ENCODE results near the gene NKX1-2.

The NKX1-2 gene

DNA sequence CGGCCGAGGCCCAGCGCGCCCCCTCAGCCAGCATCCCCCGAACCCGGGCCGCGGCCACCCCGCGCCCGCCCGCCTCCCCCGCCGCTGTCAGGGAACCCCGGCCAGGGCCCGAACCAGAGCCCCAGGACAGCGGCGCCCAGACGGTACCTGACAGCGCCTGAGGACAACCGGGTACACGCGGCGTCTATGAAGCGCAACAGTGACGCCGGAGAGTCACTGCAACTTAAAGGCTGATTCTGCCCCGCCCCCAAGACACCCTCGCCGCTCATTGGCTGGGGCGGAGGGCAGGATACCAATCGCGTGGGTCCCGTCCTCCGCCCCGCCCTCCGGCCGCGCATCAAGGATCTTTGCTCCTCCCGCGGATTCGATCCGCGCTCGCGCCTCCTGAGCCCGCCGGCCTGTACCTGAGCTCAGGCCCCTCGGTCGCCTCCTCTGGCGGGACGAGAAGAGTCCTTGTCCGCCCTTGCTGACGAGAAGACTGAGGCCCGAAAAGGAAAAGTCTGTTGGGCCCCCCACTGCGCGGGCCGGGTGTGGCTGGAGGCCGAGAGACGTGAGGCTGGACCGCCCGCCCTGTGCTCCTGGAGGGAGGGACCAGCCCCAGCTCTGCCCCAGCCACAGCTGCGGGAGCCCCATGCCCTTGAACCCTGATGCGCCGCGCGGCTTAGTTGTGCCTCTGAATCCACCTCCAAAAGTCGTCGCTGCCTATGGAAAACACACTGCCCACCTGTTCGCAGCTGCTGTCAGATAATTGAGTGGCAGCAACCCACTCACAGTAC is 30.9 kb downstream of the NKX1-2 start, which contains the start of gene OAT:
Gene OAT, minus strand, starts transcription at position 198 of the 776 bp plus-strand sequence. CDS start 6,752 bp downstream, outside the sequence.
- H3K4me3 ChIP-seq (replicated peaks; ENCODE audit: low read depth, low read length) = peak within 1 kb of the TSS; percentile 64
- TF ChIP-seq CTCF (IDR thresholded peaks at IDR 0.05; ENCODE audit: low read depth, low read length, missing control alignments) = peak; percentile 7
- DNase-seq (ENCODE audit: extremely low read depth, low read depth) = peak; percentile 73

DNA sequence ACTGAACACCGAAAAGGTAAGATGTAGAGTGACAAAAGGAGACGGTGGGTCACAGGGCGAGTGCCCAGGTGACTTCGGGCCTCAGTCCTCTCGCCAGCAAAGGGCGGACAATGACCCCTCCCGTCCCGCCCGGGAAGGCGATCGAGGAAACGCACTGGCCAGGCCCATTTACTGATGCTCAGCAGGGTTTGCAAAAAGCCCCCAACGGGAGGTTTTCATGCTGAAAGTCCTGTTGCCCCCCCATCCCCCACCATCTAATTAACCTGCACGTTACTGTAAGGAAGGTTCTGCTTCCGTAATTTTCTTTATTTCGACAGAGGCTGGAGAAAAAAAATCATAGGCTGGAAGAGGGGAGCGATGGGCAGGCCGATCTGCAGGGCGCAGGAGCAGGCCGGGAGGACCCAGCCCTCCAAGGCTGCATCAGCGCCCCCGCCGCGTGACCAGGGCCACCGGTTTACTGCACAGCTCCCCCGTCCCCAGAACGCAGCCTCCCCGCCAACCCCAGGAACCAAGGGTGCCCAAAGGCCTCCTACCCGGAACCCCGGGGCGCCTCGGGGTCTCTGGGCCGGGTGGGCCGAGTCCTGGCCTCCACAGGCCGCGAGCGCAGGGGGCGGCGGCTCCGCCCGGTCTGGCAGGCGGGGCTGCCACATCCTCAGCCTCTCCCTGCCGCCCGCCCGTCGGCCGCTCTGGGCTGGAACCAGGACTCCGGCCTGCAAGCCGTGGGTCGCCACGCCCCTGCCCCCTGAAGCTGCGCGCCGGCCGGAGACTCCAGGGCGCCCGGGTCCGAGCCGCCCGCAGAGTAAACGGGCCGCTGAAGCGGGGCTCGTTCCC is 31.7 kb downstream of the NKX1-2 start:
- DNase-seq (ENCODE audit: extremely low read depth, low read depth) = no peak
- peak overlapping the region; percentile 64 for H3K4me3 ChIP-seq (replicated peaks; ENCODE audit: low read depth, low read length)
- TF ChIP-seq CTCF (IDR thresholded peaks at IDR 0.05; ENCODE audit: low read depth, low read length, missing control alignments) = no peak

- TF ChIP-seq CTCF (IDR thresholded peaks at IDR 0.05; ENCODE audit: low read depth, low read length, missing control alignments) = no peak
- no peak for DNase-seq (ENCODE audit: extremely low read depth, low read depth)
- H3K4me3 ChIP-seq (replicated peaks; ENCODE audit: low read depth, low read length) = no peak overlapping the region
Measured at GRCh38 chr10:124416733-124417132, 33.1 kb downstream of the NKX1-2 start.

- TF ChIP-seq CTCF (IDR thresholded peaks at IDR 0.05; ENCODE audit: low read depth, low read length, missing control alignments) = no peak
- no peak for DNase-seq (ENCODE audit: extremely low read depth, low read depth)
- H3K4me3 ChIP-seq (replicated peaks; ENCODE audit: low read depth, low read length) = no peak overlapping the region
Measured at GRCh38 chr10:124415210-124415609, 34.6 kb downstream of the NKX1-2 start.

GRCh38 chr10:124414076-124414475 is 35.8 kb downstream of the NKX1-2 start:
- no peak for TF ChIP-seq CTCF (IDR thresholded peaks at IDR 0.05; ENCODE audit: low read depth, low read length, missing control alignments)
- no peak overlapping the region for H3K4me3 ChIP-seq (replicated peaks; ENCODE audit: low read depth, low read length)
- no peak for DNase-seq (ENCODE audit: extremely low read depth, low read depth)

DNA sequence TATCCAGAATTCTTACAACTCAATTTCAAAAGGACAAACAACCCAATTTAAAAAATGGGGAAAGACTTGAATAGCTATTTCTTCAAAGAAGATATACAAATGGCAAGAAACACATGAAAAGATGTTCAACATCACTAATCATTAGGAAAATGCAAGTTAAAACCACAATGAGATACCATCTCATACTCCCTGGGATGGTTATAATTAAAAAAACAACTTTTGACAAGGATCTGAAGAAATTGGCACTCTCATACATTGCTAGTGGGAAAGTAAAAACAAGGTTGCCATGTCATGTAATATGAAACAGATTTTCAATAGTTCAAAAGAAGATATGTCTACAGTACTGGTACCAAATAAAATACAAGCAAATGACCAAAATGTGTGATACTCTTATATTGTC is 40.1 kb downstream of the NKX1-2 start:
- no peak overlapping the region for H3K4me3 ChIP-seq (replicated peaks; ENCODE audit: low read depth, low read length)
- no peak for DNase-seq (ENCODE audit: extremely low read depth, low read depth)
- no peak for TF ChIP-seq CTCF (IDR thresholded peaks at IDR 0.05; ENCODE audit: low read depth, low read length, missing control alignments)
